Natural killer cell (primary cell): Measurements from ENCODE around the gene LIPH. TPM values are rescaled to one million over a fixed set of nuclear protein-coding genes. Genes with fewer than 3 reads are reported as not detected.

ENCODE experiments used
- ATAC-seq, 3 donors: fragments of 150-1000 bp in 2 of 3; fragments of 200-7000 bp in 1 of 3; cut with Tn5 transposase; 1 replicate in 1 of 3; 2 replicates in 2 of 3; pipeline ENCODE4 v1.10.0; 2021; ENCODE audit warnings: mild to moderate bottlenecking in 2 of 3, moderate library complexity in 2 of 3
- DNase-seq, 2 donors: peaks; one replicate each; pipeline versions ENCODE4 v3.0.0 to v3.0.0-alpha.2; 2013 to 2021; ENCODE audit warnings: mixed read lengths in 1 of 2
- H3K27ac ChIP-seq: one replicate; pipeline ENCODE4 v1.5.1; 2013; ENCODE audit warnings: mild to moderate bottlenecking, low read length
- H3K27me3 ChIP-seq: one replicate; pipeline ENCODE4 v1.6.1; 2013; ENCODE audit warnings: low read length; ENCODE audit not compliant: control insufficient read depth, insufficient read depth
- H3K36me3 ChIP-seq: one replicate; pipeline ENCODE4 v1.6.1; 2013; ENCODE audit warnings: low read length; ENCODE audit not compliant: control insufficient read depth, insufficient read depth
- H3K4me1 ChIP-seq: one replicate; pipeline ENCODE4 v1.6.1; 2013; ENCODE audit warnings: low read length; ENCODE audit not compliant: control insufficient read depth, insufficient read depth
- H3K4me3 ChIP-seq: one replicate; pipeline ENCODE4 v1.5.1; 2013; ENCODE audit warnings: low read length
- H3K9me3 ChIP-seq: one replicate; pipeline ENCODE4 v1.6.1; 2013; ENCODE audit warnings: low read length; ENCODE audit not compliant: control insufficient read depth, insufficient read depth
- H3K27ac Mint-ChIP-seq, 2 donors: one replicate each; pipeline ENCODE4 v1.8.0; 2022; ENCODE audit warnings: mild to moderate bottlenecking in 2 of 2, mixed read lengths in 2 of 2, moderate library complexity in 1 of 2
- H3K27me3 Mint-ChIP-seq, 2 donors: one replicate each; pipeline ENCODE4 v1.8.0; 2022; ENCODE audit warnings: low read depth in 2 of 2, mixed read lengths in 2 of 2
- H3K36me3 Mint-ChIP-seq: one replicate; pipeline ENCODE4 v1.8.0; 2022; ENCODE audit warnings: mixed read lengths
- H3K4me1 Mint-ChIP-seq, 2 donors: one replicate each; pipeline ENCODE4 v1.8.0; 2022; ENCODE audit warnings: mixed read lengths in 2 of 2
- H3K4me3 Mint-ChIP-seq: one replicate; pipeline ENCODE4 v1.8.0; 2022; ENCODE audit warnings: mild to moderate bottlenecking, moderate library complexity, mixed read lengths
- H3K9me3 Mint-ChIP-seq, 2 donors: one replicate each; pipeline ENCODE4 v1.8.0; 2022; ENCODE audit warnings: mixed read lengths in 2 of 2
- WGBS: methylation state at CpG from one replicate; pipeline ENCODE4 v1.1.7; 2013; ENCODE audit warnings: missing lambda C conversion rate; ENCODE audit not compliant: insufficient coverage; 5-methylcytosine and 5-hydroxymethylcytosine counted together
- intact Hi-C: fragments of 100-400 bp; cut with micrococcal nuclease; formaldehyde crosslinking; loops from one replicate; pipeline ENCODE4 v1.14.2; 2022
- total RNA-seq, 4 donors: library from RNA; stranded (reverse); fragments of 120-200 nt in 1 of 4; gene quantifications; one replicate each; pipeline versions ENCODE4 v1.2.3 to v1.2.4, GENCODE V29; 2013 to 2022
- TF ChIP-seq, protein P1 (sequence below): fragments of 200-600 bp; IDR thresholded peaks from one replicate; pipeline ENCODE4 v1.8.0; 2022; ENCODE audit warnings: antibody characterized with exemption

The LIPH gene
- total RNA-seq, 3 donors from 2014 or later (not counting 1 experiment from before 2014, with no cell fraction given): 0.09 to 0.16 TPM; not detected in 1

DNA sequence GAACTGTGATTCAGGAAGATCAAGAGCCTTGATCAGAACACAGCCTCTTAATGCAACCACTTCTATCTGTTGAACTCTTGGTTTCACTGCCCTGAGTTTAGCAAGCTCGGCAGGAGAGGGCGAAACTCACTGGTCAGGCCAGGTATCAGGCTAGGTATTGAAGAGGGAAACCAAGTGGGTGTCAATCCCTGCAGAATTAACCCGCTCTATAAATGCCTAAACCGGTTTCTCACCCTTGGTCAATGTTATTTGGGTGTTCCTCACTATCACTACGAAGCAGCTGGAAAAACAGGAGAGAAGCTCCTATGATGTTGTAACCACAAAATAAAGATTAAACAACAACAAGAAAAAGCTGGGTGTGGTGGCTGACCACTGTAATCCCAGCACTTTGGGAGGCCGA is 23.9 kb downstream of the LIPH start:
- peaks cover 2 to 14% of the 10 kb centered on the region in 2 donors for H3K27me3 Mint-ChIP-seq

DNA sequence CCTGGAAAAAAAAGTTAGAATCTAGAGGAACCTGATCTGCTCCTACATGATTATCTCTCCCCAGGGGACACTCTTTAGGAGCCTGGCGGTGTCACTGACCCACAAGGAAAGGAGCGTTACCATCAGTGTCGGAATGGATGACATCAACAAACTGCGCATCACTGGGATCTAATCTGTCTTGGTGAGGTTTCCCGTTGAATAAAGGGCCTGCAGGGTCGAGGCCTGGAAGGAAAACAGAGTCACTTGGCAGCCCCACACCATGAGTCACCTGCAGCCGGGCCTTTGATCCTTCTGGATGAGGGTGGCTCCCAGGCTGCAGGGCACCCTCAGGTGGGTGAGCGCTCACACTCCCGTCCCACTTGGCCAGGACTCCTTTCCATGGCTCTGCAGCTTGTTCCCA is 25.0 kb downstream of the LIPH start:
- H3K36me3 ChIP-seq: no peaks in the 10 kb centered on the region
- H3K27ac ChIP-seq: no peak overlapping the region
- no peaks in the 10 kb centered on the region for H3K36me3 Mint-ChIP-seq
- no peaks in the 10 kb centered on the region for H3K9me3 Mint-ChIP-seq
- ATAC-seq: no peak
- H3K27me3 Mint-ChIP-seq: peaks cover 2 to 14% of the 10 kb centered on the region in 2 donors
- no peaks in the 10 kb centered on the region for H3K4me1 Mint-ChIP-seq
- intact Hi-C loops: no loop called here
- DNase-seq: no peak
- 91% methylated on average over 9 of the region's 9 CpGs for WGBS
- no peaks in the 10 kb centered on the region for H3K27me3 ChIP-seq
- no peaks in the 10 kb centered on the region for H3K9me3 ChIP-seq
- no peak overlapping the region for H3K4me3 ChIP-seq
- H3K27ac Mint-ChIP-seq: no peak overlapping the region
- TF ChIP-seq, protein P1, sequence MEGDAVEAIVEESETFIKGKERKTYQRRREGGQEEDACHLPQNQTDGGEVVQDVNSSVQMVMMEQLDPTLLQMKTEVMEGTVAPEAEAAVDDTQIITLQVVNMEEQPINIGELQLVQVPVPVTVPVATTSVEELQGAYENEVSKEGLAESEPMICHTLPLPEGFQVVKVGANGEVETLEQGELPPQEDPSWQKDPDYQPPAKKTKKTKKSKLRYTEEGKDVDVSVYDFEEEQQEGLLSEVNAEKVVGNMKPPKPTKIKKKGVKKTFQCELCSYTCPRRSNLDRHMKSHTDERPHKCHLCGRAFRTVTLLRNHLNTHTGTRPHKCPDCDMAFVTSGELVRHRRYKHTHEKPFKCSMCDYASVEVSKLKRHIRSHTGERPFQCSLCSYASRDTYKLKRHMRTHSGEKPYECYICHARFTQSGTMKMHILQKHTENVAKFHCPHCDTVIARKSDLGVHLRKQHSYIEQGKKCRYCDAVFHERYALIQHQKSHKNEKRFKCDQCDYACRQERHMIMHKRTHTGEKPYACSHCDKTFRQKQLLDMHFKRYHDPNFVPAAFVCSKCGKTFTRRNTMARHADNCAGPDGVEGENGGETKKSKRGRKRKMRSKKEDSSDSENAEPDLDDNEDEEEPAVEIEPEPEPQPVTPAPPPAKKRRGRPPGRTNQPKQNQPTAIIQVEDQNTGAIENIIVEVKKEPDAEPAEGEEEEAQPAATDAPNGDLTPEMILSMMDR: no peak
- no peak overlapping the region for H3K4me3 Mint-ChIP-seq
- no peaks in the 10 kb centered on the region for H3K4me1 ChIP-seq

More for the DNA sequence above, 23.9 kb downstream of the LIPH start:
- no peaks in the 10 kb centered on the region for H3K4me1 Mint-ChIP-seq
- no peak overlapping the region for H3K27ac ChIP-seq
- H3K36me3 ChIP-seq: no peaks in the 10 kb centered on the region
- H3K4me3 ChIP-seq: no peak overlapping the region
- WGBS: 93% methylated on average over 4 of the region's 6 CpGs
- H3K9me3 Mint-ChIP-seq: no peaks in the 10 kb centered on the region
- no peaks in the 10 kb centered on the region for H3K4me1 ChIP-seq
- H3K27ac Mint-ChIP-seq: no peak overlapping the region
- intact Hi-C loops: no loop called here
- TF ChIP-seq, protein P1: no peak
- H3K4me3 Mint-ChIP-seq: no peak overlapping the region
- H3K9me3 ChIP-seq: no peaks in the 10 kb centered on the region
- no peaks in the 10 kb centered on the region for H3K36me3 Mint-ChIP-seq
- no peaks in the 10 kb centered on the region for H3K27me3 ChIP-seq
- no peak for ATAC-seq
- no peak for DNase-seq

DNA sequence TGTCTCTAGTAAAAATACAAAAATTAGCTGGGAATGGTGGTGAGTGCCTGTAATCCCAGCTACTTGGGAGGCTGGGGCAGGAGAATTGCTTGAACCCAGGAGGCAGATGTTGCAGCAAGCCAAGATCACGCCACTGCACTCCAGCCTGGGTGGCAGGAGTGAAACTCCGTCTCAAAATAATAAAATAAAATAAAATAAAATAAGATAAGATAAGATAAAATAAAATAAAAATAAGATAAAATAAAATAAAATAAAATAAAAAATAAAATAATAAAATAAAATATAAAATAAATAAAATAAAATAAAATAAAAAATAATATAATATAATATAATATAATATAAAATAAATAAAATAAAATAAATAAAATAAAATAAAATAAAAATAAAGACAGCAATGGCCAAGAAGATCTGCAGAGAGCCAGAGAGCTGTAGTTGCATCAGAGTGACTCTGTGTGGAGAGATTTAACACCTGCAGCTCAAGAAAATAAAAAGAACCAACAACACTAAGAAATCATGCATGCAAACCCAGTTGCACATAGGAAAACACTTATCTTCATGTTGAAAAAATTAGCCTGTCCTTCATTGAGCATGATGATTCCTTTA is 25.9 kb downstream of the LIPH start:
- Mint-ChIP-seq H3K27me3 (peaks cover 5 to 14% of the 10 kb centered on the region in 2 donors), H3K4me3 (no peak overlapping the region), H3K4me1 (no peaks in the 10 kb centered on the region), H3K9me3 (no peaks in the 10 kb centered on the region), H3K36me3 (no peaks in the 10 kb centered on the region), H3K27ac (no peak overlapping the region)
- Histone ChIP-seq H3K4me1 (no peaks in the 10 kb centered on the region), H3K9me3 (no peaks in the 10 kb centered on the region), H3K27me3 (no peaks in the 10 kb centered on the region), H3K4me3 (no peak overlapping the region), H3K36me3 (no peaks in the 10 kb centered on the region), H3K27ac (no peak overlapping the region)
- intact Hi-C loops: no loop called here
- no peak for DNase-seq
- TF ChIP-seq, protein P1: no peak
- ATAC-seq: no peak
- no CpG with 5 or more reads among the region's 2 CpGs for WGBS
